ENCODE data around the gene COL9A2. TPM values are rescaled to one million over a fixed set of nuclear protein-coding genes. Genes with fewer than 3 reads are reported as not detected.
A peak's percentile ranks its signal among the peaks of the same experiment; 100 is the strongest.

Gene COL9A2
- total RNA-seq, 2 experiments from 2014 or later = 6.2 to 6.8 TPM

DNA sequence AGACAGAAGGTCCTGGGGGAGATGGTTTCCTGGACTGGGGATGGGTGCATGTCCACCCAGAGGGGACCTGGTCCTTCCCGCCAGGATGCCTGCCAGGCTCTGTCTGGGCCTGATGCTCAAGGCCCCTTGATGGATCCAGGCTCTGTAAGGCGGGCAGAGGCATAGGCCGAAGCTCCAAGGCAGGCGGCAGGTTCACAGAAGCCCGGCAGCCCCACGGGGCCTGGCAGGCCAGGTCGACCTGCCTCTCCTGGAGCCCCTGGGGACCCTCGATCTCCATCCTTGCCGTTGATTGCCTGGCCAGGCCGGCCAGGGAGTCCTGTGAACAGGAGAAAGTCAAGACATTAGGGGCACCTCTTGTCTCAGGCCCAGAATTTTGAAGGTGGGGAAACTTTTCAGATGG, 16.0 kb downstream of the COL9A2 start:
- Mint-ChIP-seq H3K27ac (no peak overlapping the region), H3K36me3 (ENCODE audit: low read depth) (no peaks in the 10 kb centered on the region), H3K27me3 (ENCODE audit: low read depth) (no peaks in the 10 kb centered on the region), H3K4me1 (ENCODE audit: low read depth) (no peaks in the 10 kb centered on the region), H3K4me3 (no peak overlapping the region), H3K9me3 (no peaks in the 10 kb centered on the region)
- intact Hi-C loops (cut with micrococcal nuclease) = no loop called here
- CTCF ChIA-PET = interaction anchor here (0.6 to 1.3 kb wide), 3 partner anchors 148 to 386 kb away, joined by 3 to 4 read pairs (median 3); no protein-coding TSS in a partner anchor
- no peak for DNase-seq

DNA sequence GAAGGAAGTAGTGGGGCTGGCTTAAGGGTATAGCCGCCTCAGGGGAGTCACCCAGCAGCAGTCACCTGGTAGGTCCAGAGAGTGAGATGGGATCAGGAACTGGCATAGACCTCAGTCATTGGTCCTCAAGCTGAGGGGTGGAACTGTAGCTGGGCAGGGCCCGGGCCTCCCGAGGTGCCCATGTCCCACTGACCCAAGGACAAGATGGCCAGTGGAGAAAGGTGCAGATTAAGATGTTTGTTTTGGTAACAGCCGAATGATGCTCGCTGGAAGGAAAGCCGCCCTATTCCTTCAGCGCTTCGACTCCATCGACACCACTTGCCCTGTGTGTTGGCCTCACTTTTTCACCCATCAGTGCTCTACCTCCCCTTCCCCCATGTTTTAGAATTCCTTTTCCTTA, 16.4 kb downstream of the COL9A2 start:
- no peak overlapping the region for H3K4me3 Mint-ChIP-seq
- no peak for DNase-seq
- H3K36me3 Mint-ChIP-seq (ENCODE audit: low read depth) = no peaks in the 10 kb centered on the region
- intact Hi-C loops (cut with micrococcal nuclease) = no loop called here
- H3K27me3 Mint-ChIP-seq (ENCODE audit: low read depth) = no peaks in the 10 kb centered on the region
- CTCF ChIA-PET = interaction anchor here (1.0 to 1.4 kb wide), 3 partner anchors 147 to 156 kb away, joined by 3 to 4 read pairs (median 3); no protein-coding TSS in a partner anchor
- H3K4me1 Mint-ChIP-seq (ENCODE audit: low read depth) = no peaks in the 10 kb centered on the region
- H3K9me3 Mint-ChIP-seq = no peaks in the 10 kb centered on the region
- H3K27ac Mint-ChIP-seq = no peak overlapping the region

DNA sequence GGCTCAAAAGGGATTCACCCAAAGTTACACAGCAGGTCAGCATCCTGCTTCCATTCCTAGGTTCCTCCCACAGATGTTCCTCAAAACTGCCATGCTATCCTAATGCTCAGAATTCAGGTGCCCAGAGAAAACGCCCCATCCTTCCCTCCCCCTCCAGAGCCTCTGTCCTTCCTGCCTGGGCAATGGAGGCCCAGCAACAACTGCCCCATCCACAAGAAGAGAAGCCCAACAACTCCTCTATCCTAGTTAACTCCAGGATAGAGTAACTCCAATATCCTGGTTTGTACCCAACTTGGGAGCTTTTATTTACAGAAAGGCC, 16.9 kb downstream of the COL9A2 start:
- H3K27ac Mint-ChIP-seq = no peak overlapping the region
- no peaks in the 10 kb centered on the region for H3K36me3 Mint-ChIP-seq (ENCODE audit: low read depth)
- no peaks in the 10 kb centered on the region for H3K9me3 Mint-ChIP-seq
- CTCF ChIA-PET = interaction anchor here (1.3 to 1.4 kb wide), 2 partner anchors 148 to 156 kb away, joined by 3 read pairs; no protein-coding TSS in a partner anchor
- no peaks in the 10 kb centered on the region for H3K4me1 Mint-ChIP-seq (ENCODE audit: low read depth)
- H3K27me3 Mint-ChIP-seq (ENCODE audit: low read depth) = no peaks in the 10 kb centered on the region
- intact Hi-C loops (cut with micrococcal nuclease) = no loop called here
- no peak for DNase-seq
- no peak overlapping the region for H3K4me3 Mint-ChIP-seq

DNA sequence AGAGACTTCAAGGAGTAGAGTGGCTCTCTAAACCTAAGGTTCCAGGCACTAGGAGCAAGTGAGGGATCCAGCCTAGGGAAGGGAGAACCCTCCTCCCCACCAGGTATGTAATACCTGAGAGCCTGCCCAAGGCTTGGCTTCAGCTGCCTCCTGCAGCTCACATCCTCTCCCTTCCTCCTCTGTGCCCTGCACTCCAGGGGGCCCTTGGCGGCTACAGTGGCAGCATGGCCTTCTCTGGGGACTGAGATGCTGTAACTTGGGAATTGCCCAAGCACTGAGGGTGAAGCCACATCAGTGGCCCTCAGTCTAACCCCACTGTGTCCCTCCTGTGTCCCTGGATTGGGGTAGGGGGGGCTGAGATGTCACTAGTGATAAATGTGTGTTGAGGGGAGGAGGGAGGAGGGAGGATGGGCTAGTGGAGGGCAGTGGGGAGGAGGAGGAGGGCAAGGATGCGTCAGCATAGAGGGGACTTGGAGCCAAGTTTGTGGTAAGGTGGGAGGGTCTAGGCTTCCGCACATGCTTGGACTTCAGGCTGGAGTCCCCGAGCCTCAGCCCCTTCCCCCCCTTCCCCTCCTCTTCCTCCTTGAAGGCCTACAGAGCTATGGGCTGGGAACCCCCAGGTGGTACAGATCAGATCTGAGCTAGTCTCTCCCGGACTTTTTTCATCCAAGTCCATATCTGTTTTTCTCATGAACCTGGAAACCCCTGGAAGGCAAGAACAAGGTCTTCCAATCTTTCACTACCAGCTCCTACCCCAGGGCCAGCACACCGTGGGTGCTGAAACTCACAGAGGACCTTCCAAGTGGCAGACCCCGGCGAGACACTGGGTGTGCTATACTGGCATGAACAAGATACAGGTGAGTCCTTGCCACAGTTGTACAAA, 17.5 kb downstream of the COL9A2 start:
- no peak for DNase-seq
- CTCF ChIA-PET = interaction anchor here (1.4 kb wide), 1 partner anchor 147 kb away, joined by 3 read pairs; no protein-coding TSS in a partner anchor
- H3K4me1 Mint-ChIP-seq (ENCODE audit: low read depth) = no peaks in the 10 kb centered on the region
- H3K36me3 Mint-ChIP-seq (ENCODE audit: low read depth) = no peaks in the 10 kb centered on the region
- H3K4me3 Mint-ChIP-seq = no peak overlapping the region
- H3K27ac Mint-ChIP-seq = no peak overlapping the region
- H3K27me3 Mint-ChIP-seq (ENCODE audit: low read depth) = no peaks in the 10 kb centered on the region
- intact Hi-C loops (cut with micrococcal nuclease) = no loop called here
- H3K9me3 Mint-ChIP-seq = no peaks in the 10 kb centered on the region

DNA sequence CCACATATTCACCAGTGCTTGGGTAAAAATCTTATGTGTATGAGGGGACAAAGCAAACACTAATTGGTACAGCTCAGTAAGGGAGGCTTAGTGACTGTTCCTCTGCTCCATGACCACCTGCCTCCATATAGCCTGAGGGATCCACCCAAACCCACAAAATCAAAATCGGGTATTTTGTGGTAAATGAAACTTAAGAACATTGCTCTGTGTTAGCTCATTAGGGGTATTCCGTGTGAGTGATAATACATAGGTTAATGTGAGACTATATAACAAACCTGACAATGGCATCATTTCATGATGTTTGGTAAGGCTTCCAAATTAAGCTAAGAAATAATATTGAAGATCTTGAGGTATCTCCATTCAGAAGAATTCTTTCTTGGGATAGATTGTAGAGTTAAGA, 25.8 kb downstream of the COL9A2 start:
- H3K4me1 Mint-ChIP-seq (ENCODE audit: low read depth) = no peaks in the 10 kb centered on the region
- peaks cover 14% of the 10 kb centered on the region for H3K36me3 Mint-ChIP-seq (ENCODE audit: low read depth)
- intact Hi-C loops (cut with micrococcal nuclease) = no loop called here
- CTCF ChIA-PET = interaction anchor here (0.6 to 2.5 kb wide), 7 partner anchors 47 to 213 kb away, joined by 3 to 13 read pairs (median 6); no protein-coding TSS in a partner anchor
- H3K27me3 Mint-ChIP-seq (ENCODE audit: low read depth) = no peaks in the 10 kb centered on the region
- DNase-seq = no peak
- H3K4me3 Mint-ChIP-seq = no peak overlapping the region
- no peaks in the 10 kb centered on the region for H3K9me3 Mint-ChIP-seq
- H3K27ac Mint-ChIP-seq = no peak overlapping the region

DNA sequence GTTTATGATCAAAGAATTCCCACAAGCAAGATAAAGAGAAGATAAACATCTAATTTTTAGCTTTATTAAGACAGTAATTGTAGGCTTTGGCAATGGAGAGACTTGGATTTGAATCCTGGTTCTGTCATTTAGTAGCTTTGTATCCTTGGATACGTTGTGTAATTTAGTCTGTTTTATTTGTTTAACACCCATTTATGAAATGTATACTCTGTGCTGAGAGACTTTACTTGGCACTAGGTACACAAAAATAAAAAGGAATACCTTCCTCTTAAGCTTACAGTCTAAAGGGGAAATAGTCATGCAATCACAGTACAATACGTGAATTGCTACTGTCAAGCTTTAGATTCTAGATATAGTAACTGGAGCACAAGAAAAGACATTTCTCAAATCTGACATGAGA, 35.2 kb downstream of the COL9A2 start:
- no peak overlapping the region for H3K27ac Mint-ChIP-seq
- intact Hi-C loops (cut with micrococcal nuclease) = no loop called here
- no peaks in the 10 kb centered on the region for H3K9me3 Mint-ChIP-seq
- H3K4me3 Mint-ChIP-seq = no peak overlapping the region
- no peaks in the 10 kb centered on the region for H3K4me1 Mint-ChIP-seq (ENCODE audit: low read depth)
- CTCF ChIA-PET = interaction anchor here (0.6 to 3.6 kb wide), 5 partner anchors 24 to 158 kb away, joined by 3 to 18 read pairs (median 4); no protein-coding TSS in a partner anchor
- no peak for DNase-seq
- peaks cover 11% of the 10 kb centered on the region for H3K36me3 Mint-ChIP-seq (ENCODE audit: low read depth)
- H3K27me3 Mint-ChIP-seq (ENCODE audit: low read depth) = no peaks in the 10 kb centered on the region

DNA sequence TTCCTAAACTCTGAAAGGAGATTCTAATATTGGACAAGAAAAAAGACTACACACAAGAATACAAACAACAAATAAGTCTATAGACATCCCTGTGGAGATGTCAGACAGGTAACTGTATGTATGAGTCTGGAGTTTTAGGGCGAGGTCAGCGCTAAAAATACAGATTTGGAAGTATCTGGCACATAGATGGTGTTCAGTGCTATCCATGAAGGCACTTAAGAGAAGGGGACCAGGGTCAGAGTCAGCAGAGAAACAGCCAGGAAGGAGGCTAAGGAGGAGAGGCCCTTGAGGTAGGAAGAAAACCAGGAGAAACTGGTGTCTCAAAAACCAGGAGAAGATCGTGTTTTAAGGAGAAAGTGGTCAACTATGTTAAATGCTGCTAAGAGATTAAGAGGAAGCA, 41.0 kb downstream of the COL9A2 start:
- no peaks in the 10 kb centered on the region for H3K9me3 Mint-ChIP-seq
- no peak overlapping the region for H3K4me3 Mint-ChIP-seq
- peak overlapping the region; percentile 36 for H3K27ac Mint-ChIP-seq
- H3K36me3 Mint-ChIP-seq (ENCODE audit: low read depth) = peaks cover 27% of the 10 kb centered on the region
- no peaks in the 10 kb centered on the region for H3K27me3 Mint-ChIP-seq (ENCODE audit: low read depth)
- no peak for DNase-seq
- peaks cover 6% of the 10 kb centered on the region for H3K4me1 Mint-ChIP-seq (ENCODE audit: low read depth)
- CTCF ChIA-PET = interaction anchor here (0.6 kb wide), 1 partner anchor 72 kb away, joined by 3 read pairs; no protein-coding TSS in a partner anchor
- intact Hi-C loops (cut with micrococcal nuclease) = no loop called here

DNA sequence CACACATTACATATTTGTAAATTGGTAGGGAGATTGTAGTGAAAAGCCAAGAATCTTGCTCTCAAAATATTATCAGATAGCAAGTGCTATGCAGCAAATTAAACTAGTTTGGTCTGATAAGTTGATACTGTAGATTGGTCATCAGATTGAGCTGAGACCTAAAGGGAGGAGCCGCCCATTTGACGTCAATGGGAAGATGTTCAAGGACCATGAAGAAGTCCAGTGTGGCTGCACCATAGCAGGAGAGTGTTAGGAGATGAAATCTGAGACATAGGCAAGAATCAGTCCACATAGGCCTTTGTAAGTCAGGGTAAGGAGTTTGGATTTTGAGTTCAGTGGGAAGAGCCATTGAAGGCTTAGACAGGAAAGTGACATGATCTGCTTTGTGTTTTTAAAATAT, 42.8 kb downstream of the COL9A2 start:
- intact Hi-C loops (cut with micrococcal nuclease) = no loop called here
- no peak for DNase-seq
- Mint-ChIP-seq H3K4me1 (ENCODE audit: low read depth) (peaks cover 18% of the 10 kb centered on the region), H3K27me3 (ENCODE audit: low read depth) (no peaks in the 10 kb centered on the region), H3K9me3 (no peaks in the 10 kb centered on the region), H3K36me3 (ENCODE audit: low read depth) (peaks cover 39% of the 10 kb centered on the region), H3K4me3 (no peak overlapping the region), H3K27ac (no peak overlapping the region)
- CTCF ChIA-PET = interaction anchor here (0.6 to 1.4 kb wide), 5 partner anchors 41 to 131 kb away, joined by 3 to 6 read pairs (median 5); no protein-coding TSS in a partner anchor

DNA sequence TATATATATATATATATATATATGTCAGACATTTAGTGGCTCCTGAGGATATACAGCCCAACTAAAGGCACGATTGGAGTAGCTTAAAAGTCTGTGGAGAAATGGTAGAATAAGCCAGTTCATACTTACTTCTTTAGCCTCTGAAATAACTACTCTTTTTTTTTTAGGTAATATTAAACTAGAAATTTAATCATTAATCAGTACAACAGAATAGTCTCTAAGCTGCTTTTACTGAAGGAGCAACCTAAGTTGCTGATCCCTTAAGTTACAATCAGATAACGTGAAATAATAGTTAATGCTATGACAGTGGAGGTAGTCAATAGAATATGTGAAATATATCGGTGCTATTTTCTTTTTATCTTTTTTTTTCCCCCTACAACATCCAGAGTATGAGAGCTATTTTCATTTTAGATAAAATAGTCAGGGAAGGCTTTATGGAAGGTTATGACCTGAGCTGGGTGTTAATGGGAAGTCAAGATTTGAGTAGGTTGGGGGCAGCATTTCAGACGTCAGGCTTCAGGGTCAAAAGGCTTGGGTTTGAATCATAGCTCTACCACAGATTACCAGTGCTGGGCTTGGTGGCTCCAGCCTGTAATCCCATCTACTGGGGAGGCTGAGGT, 43.4 kb downstream of the COL9A2 start:
- Mint-ChIP-seq H3K36me3 (ENCODE audit: low read depth) (peaks cover 38% of the 10 kb centered on the region), H3K9me3 (no peaks in the 10 kb centered on the region), H3K27me3 (ENCODE audit: low read depth) (no peaks in the 10 kb centered on the region), H3K4me3 (no peak overlapping the region), H3K4me1 (ENCODE audit: low read depth) (peaks cover 18% of the 10 kb centered on the region), H3K27ac (no peak overlapping the region)
- intact Hi-C loops (cut with micrococcal nuclease) = no loop called here
- CTCF ChIA-PET = interaction anchor here (0.6 to 1.6 kb wide), 6 partner anchors 41 to 417 kb away, joined by 3 to 8 read pairs (median 5); no protein-coding TSS in a partner anchor
- DNase-seq = no peak

DNA sequence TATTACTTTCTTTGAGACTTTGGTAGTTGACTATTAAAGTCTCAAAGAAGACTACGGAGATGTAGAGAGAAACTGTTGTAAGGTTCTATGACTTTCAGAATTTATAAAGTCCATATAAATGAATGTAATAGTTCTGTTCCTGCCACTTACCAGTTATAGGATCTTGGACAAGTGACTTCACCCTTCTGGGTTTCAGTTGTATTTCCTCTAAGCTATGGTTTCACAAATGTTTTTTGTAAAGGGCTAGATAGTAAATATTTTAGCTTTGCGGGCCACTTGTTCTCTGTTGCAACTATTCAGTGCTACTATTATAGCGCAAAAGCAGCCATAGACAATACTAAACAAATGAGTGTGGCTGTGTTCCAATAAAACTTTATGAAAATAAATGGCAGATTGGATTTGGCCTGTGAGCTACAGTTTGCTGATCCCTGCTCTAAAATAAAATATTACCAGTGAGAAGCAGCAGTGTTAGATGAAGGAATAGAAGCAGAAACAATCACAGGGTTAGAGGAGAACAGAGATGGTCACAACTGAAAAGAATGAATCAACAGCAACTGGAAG, 44.4 kb downstream of the COL9A2 start:
- intact Hi-C loops (cut with micrococcal nuclease) = no loop called here
- DNase-seq = no peak
- no peaks in the 10 kb centered on the region for H3K27me3 Mint-ChIP-seq (ENCODE audit: low read depth)
- H3K36me3 Mint-ChIP-seq (ENCODE audit: low read depth) = peaks cover 44% of the 10 kb centered on the region
- H3K4me1 Mint-ChIP-seq (ENCODE audit: low read depth) = peaks cover 19% of the 10 kb centered on the region
- H3K27ac Mint-ChIP-seq = no peak overlapping the region
- no peaks in the 10 kb centered on the region for H3K9me3 Mint-ChIP-seq
- H3K4me3 Mint-ChIP-seq = no peak overlapping the region
- CTCF ChIA-PET = interaction anchor here (0.6 to 1.6 kb wide), 4 partner anchors 66 to 418 kb away, joined by 3 to 8 read pairs (median 6); no protein-coding TSS in a partner anchor

DNA sequence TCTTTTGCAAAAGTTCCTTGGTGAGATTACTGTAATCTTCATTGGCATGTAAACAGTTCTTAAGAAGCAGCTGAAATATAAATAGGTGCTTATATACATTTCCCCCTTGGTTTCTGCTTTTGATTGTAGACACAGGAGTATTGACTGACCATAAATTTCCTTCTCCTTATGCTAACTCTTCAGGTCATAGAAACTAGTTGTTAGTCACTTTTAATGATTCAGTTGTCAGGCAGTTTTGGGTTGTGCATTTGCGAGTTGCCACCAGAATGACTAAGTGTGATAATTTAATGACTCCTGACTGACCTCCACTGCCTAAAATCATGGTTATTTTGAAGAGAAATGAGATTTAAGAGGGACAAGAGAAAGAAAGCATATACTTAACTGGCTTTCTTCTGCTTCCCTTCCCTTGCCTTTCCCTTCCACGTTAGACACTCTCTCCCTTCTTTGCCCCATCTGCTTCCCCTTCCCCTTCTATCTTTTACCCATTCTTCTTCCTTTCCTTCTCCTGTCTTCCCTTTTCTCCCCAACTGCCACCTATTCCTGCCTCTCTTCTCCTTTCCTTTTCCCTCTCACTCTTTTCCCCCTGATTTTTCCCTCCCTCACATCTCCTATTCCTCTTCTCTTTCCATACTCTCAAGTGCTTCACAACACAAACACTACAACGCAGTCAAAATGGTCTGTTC, 46.8 kb downstream of the COL9A2 start:
- intact Hi-C loops (cut with micrococcal nuclease) = loop anchor here (1.0 kb wide), 1 partner anchor 29 kb away; no protein-coding TSS in a partner anchor
- peak; percentile 30 for DNase-seq
- Mint-ChIP-seq H3K27ac (peak overlapping the region; percentile 86), H3K4me3 (no peak overlapping the region), H3K36me3 (ENCODE audit: low read depth) (peaks cover 38% of the 10 kb centered on the region), H3K9me3 (no peaks in the 10 kb centered on the region), H3K27me3 (ENCODE audit: low read depth) (no peaks in the 10 kb centered on the region), H3K4me1 (ENCODE audit: low read depth) (peaks cover 31% of the 10 kb centered on the region)
- CTCF ChIA-PET = interaction anchor here (1.5 kb wide), 1 partner anchor 117 kb away, joined by 4 read pairs; no protein-coding TSS in a partner anchor
